ENCODE results near the gene ZDHHC14.

- TF ChIP-seq, protein P1, sequence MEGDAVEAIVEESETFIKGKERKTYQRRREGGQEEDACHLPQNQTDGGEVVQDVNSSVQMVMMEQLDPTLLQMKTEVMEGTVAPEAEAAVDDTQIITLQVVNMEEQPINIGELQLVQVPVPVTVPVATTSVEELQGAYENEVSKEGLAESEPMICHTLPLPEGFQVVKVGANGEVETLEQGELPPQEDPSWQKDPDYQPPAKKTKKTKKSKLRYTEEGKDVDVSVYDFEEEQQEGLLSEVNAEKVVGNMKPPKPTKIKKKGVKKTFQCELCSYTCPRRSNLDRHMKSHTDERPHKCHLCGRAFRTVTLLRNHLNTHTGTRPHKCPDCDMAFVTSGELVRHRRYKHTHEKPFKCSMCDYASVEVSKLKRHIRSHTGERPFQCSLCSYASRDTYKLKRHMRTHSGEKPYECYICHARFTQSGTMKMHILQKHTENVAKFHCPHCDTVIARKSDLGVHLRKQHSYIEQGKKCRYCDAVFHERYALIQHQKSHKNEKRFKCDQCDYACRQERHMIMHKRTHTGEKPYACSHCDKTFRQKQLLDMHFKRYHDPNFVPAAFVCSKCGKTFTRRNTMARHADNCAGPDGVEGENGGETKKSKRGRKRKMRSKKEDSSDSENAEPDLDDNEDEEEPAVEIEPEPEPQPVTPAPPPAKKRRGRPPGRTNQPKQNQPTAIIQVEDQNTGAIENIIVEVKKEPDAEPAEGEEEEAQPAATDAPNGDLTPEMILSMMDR (IDR thresholded peaks at IDR 0.05; ENCODE audit: insufficient read depth, low read length), result no peak
- TF ChIP-seq REST (IDR thresholded peaks at IDR 0.05; ENCODE audit: insufficient replicate concordance, low read depth), result no peak
- TF ChIP-seq GABPA (IDR thresholded peaks at IDR 0.05; ENCODE audit: low read depth), result no peak
- no peak for TF ChIP-seq POLR2AphosphoS5 (IDR thresholded peaks at IDR 0.05; ENCODE audit: low read depth)
These were observed 285.7 kb downstream of the ZDHHC14 start for GRCh38 chr6:157666729-157667128.
